ENCODE data around the gene TMEM74B. TPM values are rescaled to one million over a fixed set of nuclear protein-coding genes. Genes with fewer than 3 reads are reported as not detected.

TMEM74B gene
- polyA plus RNA-seq, 3 donors, result not detected

- no peak overlapping the region for H3K4me3 Mint-ChIP-seq
- no peak for TF ChIP-seq CTCF (IDR thresholded peaks at IDR 0.05)
- H3K27ac ChIP-seq (ENCODE audit: low read depth in 1 of 2, low read length in 2 of 2), result no peak overlapping the region
- H3K9me3 Mint-ChIP-seq, result no peaks in the 10 kb centered on the region
- H2AFZ ChIP-seq (ENCODE audit: insufficient read depth, low read depth, low read length, poor library complexity, severe bottlenecking), result no peak overlapping the region
- DNase-seq, result no peak
- H3K36me3 ChIP-seq (replicated peaks in 1 of 2; ENCODE audit: control insufficient read depth in 1 of 2, insufficient read depth in 2 of 2, low read length in 2 of 2), result no peaks in the 10 kb centered on the region
- H3K4me3 ChIP-seq (replicated peaks in 1 of 3; ENCODE audit: low read depth in 2 of 3, low read length in 3 of 3), result no peak overlapping the region
- no peaks in the 10 kb centered on the region for H3K36me3 Mint-ChIP-seq
- H3K27ac Mint-ChIP-seq, result no peak overlapping the region
- no peaks in the 10 kb centered on the region for H4K20me1 ChIP-seq (ENCODE audit: insufficient read depth, low read length)
- no peaks in the 10 kb centered on the region for H3K4me1 ChIP-seq (ENCODE audit: control insufficient read depth in 1 of 2, insufficient read depth in 2 of 2, low read length in 2 of 2)
- H3K79me2 ChIP-seq (ENCODE audit: insufficient read depth, low read length), result no peaks in the 10 kb centered on the region
- no peak overlapping the region for H3K9ac ChIP-seq (ENCODE audit: insufficient read depth, low read length, poor library complexity, severe bottlenecking)
- no peaks in the 10 kb centered on the region for H3K9me3 ChIP-seq (replicated peaks in 1 of 2; ENCODE audit: control insufficient read depth in 1 of 2, insufficient read depth in 1 of 2, low read length in 2 of 2)
- intact Hi-C loops (cut with micrococcal nuclease), result loop anchor here in 1 of 2 donors (5.0 kb wide), 2 partner anchors 255 to 400 kb away; no protein-coding TSS in a partner anchor
- H3K4me1 Mint-ChIP-seq, result peaks cover 3% of the 10 kb centered on the region
- H3K27me3 Mint-ChIP-seq (ENCODE audit: low read depth in 3 of 3), result peaks cover 5 to 19% (median 8%) of the 10 kb centered on the region in 3 donors
- no peak overlapping the region for H3K4me2 ChIP-seq (replicated peaks; ENCODE audit: extremely low read depth, low read length, poor library complexity, severe bottlenecking)
- peaks cover 0 to 5% of the 10 kb centered on the region in 2 donors for H3K27me3 ChIP-seq (ENCODE audit: control insufficient read depth in 2 of 2, insufficient read depth in 2 of 2, low read length in 2 of 2)
Measured at GRCh38 chr20:1212023-1212422, 27.2 kb upstream of the TMEM74B start.

DNA sequence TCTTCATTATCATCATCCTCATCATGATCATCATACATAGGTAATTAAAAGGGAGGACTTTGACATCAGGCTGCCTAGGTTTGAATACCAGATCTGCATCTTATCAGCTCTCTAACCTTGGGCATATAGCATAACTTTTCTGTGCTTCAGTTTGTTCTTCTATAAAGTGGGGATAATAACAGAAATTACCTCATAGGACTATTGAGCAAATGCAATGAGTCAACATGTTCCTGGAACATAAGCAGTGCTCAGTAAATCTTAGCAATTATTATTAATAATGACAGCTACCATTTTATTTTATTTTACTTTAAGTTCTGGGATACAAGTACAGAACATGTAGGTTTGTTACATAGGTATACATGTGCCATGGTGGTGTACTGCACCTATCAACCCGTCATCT lies 25.7 kb upstream of the TMEM74B start:
- no CpG with 5 or more reads among the region's 1 CpG for WGBS (ENCODE audit: insufficient coverage)
- H3K27me3 Mint-ChIP-seq (ENCODE audit: low read depth in 3 of 3), result peaks cover 5 to 14% (median 5%) of the 10 kb centered on the region in 3 donors

More for the DNA sequence above, 25.7 kb upstream of the TMEM74B start:
- Histone ChIP-seq H3K9me3 (replicated peaks in 1 of 2; ENCODE audit: control insufficient read depth in 1 of 2, insufficient read depth in 1 of 2, low read length in 2 of 2) (no peaks in the 10 kb centered on the region), H3K4me2 (replicated peaks; ENCODE audit: extremely low read depth, low read length, poor library complexity, severe bottlenecking) (no peak overlapping the region), H4K20me1 (ENCODE audit: insufficient read depth, low read length) (no peaks in the 10 kb centered on the region), H3K4me1 (ENCODE audit: control insufficient read depth in 1 of 2, insufficient read depth in 2 of 2, low read length in 2 of 2) (no peaks in the 10 kb centered on the region), H3K9ac (ENCODE audit: insufficient read depth, low read length, poor library complexity, severe bottlenecking) (no peak overlapping the region), H3K36me3 (replicated peaks in 1 of 2; ENCODE audit: control insufficient read depth in 1 of 2, insufficient read depth in 2 of 2, low read length in 2 of 2) (no peaks in the 10 kb centered on the region), H2AFZ (ENCODE audit: insufficient read depth, low read depth, low read length, poor library complexity, severe bottlenecking) (no peak overlapping the region), H3K79me2 (ENCODE audit: insufficient read depth, low read length) (no peaks in the 10 kb centered on the region), H3K27me3 (ENCODE audit: control insufficient read depth in 2 of 2, insufficient read depth in 2 of 2, low read length in 2 of 2) (peaks cover 0 to 5% of the 10 kb centered on the region in 2 donors), H3K27ac (ENCODE audit: low read depth in 1 of 2, low read length in 2 of 2) (no peak overlapping the region), H3K4me3 (replicated peaks in 1 of 3; ENCODE audit: low read depth in 2 of 3, low read length in 3 of 3) (no peak overlapping the region)
- Mint-ChIP-seq H3K9me3 (no peaks in the 10 kb centered on the region), H3K36me3 (no peaks in the 10 kb centered on the region), H3K4me3 (no peak overlapping the region), H3K27ac (no peak overlapping the region), H3K4me1 (peaks cover 3% of the 10 kb centered on the region)
- intact Hi-C loops (cut with micrococcal nuclease), result loop anchor here in 1 of 2 donors (5.0 kb wide), 2 partner anchors 253 to 398 kb away; no protein-coding TSS in a partner anchor
- no peak for TF ChIP-seq CTCF (IDR thresholded peaks at IDR 0.05)
- DNase-seq, result no peak

All from CD14-positive monocyte (primary cell).